ENCODE data around the gene THBS3. TPM values are rescaled to one million over a fixed set of nuclear protein-coding genes. Genes with fewer than 3 reads are reported as not detected.

THBS3 gene
- total and polyA plus RNA-seq, 9 of the 15 experiments (the other 6 are each of a cell fraction or from before 2014, with no cell fraction given): 0.59 to 8.3 (median 3.2) TPM

DNA sequence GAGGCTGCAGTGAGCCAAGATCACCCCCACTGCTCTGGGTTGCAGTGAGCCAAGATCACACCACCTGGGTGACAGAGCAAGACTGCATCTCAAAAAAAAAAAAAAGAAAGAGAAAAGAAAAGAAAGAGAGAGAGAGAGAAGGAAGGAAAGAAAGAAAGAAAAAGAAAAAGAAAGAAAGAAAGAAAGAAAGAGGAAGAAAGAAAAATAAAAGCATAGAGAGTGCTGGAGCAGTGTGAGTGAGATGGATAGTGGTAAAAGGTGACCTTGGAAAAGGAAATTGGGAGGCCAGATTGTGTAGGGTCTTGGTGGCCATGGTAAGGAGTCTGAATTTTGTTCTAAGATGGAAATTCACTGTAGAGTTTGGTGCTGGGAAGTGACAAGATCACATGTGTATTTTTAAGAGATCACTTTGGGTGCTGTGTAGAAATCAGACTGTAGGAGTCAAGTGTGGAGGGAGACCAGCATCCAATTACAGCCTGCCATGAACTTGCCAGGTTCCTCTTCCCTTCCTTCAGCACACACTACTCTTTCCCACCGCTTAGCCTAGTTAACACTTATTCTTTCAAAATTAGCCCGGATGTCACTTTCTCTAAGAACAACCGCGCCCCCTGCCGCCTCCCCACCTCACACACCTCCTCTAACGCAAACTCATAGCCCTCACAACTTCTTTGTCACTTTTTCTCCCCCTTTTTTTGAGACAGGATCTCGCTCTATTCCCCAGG, 18.7 kb upstream of the THBS3 start (continued):
- TF ChIP-seq FOXJ2 (tag; IDR thresholded peaks at IDR 0.05): 0 out of 2 replicates have a peak, but pooled peaks have one; percentile 31
- no peak for TF ChIP-seq POLR2B (IDR thresholded peaks at IDR 0.05; ENCODE audit: low read depth, partially characterized antibody)
- 0 out of 4 replicates have a peak, but pooled peaks of 1 of the 2 experiments have one; percentile 51 for TF ChIP-seq MCM7 (IDR thresholded peaks at IDR 0.05)
- no peak for TF ChIP-seq NONO (IDR thresholded peaks at IDR 0.05; ENCODE audit: low read depth in 2 of 2, low read length in 1 of 2)
- peak; percentile 55; the same call in 1 of the 2 replicates for TF ChIP-seq SMARCA4 (IDR thresholded peaks at IDR 0.05)
- TF ChIP-seq CTBP1 (IDR thresholded peaks at IDR 0.05; ENCODE audit: borderline replicate concordance): peak; percentile 63; the same call in 1 of the 2 replicates
- peak; percentile 38; the same call in 1 of the 2 replicates for TF ChIP-seq TOE1 (IDR thresholded peaks at IDR 0.05; ENCODE audit: borderline replicate concordance)
- no peak for TF ChIP-seq TOE1 (CRISPR knock-in tag; IDR thresholded peaks at IDR 0.05; ENCODE audit: borderline replicate concordance, low read depth)
- TF ChIP-seq WHSC1 (IDR thresholded peaks at IDR 0.05; ENCODE audit: low read length): no peak
- peak; percentile 17 for TF ChIP-seq RBM39 (optimal IDR thresholded peaks at IDR 0.05; ENCODE audit: low read depth, low read length)
- peak; percentile 25; the same call in 1 of the 2 replicates for TF ChIP-seq SMC3 (conservative IDR thresholded peaks at IDR 0.05; ENCODE audit: insufficient read depth, low read depth, low read length)
- TF ChIP-seq, protein P1, sequence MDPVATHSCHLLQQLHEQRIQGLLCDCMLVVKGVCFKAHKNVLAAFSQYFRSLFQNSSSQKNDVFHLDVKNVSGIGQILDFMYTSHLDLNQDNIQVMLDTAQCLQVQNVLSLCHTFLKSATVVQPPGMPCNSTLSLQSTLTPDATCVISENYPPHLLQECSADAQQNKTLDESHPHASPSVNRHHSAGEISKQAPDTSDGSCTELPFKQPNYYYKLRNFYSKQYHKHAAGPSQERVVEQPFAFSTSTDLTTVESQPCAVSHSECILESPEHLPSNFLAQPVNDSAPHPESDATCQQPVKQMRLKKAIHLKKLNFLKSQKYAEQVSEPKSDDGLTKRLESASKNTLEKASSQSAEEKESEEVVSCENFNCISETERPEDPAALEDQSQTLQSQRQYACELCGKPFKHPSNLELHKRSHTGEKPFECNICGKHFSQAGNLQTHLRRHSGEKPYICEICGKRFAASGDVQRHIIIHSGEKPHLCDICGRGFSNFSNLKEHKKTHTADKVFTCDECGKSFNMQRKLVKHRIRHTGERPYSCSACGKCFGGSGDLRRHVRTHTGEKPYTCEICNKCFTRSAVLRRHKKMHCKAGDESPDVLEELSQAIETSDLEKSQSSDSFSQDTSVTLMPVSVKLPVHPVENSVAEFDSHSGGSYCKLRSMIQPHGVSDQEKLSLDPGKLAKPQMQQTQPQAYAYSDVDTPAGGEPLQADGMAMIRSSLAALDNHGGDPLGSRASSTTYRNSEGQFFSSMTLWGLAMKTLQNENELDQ (CRISPR knock-in tag; IDR thresholded peaks at IDR 0.05; ENCODE audit: borderline replicate concordance): no peak
- TF ChIP-seq ZFP36 (IDR thresholded peaks at IDR 0.05; ENCODE audit: low read depth, low read length, partially characterized antibody): peak; percentile 43
- peak; percentile 50 for TF ChIP-seq CREM (IDR thresholded peaks at IDR 0.05; ENCODE audit: low read depth)
- TF ChIP-seq PRPF4 (IDR thresholded peaks at IDR 0.05; ENCODE audit: insufficient read depth, low read depth, low read length, poor library complexity, severe bottlenecking): no peak
- TF ChIP-seq, protein P2, sequence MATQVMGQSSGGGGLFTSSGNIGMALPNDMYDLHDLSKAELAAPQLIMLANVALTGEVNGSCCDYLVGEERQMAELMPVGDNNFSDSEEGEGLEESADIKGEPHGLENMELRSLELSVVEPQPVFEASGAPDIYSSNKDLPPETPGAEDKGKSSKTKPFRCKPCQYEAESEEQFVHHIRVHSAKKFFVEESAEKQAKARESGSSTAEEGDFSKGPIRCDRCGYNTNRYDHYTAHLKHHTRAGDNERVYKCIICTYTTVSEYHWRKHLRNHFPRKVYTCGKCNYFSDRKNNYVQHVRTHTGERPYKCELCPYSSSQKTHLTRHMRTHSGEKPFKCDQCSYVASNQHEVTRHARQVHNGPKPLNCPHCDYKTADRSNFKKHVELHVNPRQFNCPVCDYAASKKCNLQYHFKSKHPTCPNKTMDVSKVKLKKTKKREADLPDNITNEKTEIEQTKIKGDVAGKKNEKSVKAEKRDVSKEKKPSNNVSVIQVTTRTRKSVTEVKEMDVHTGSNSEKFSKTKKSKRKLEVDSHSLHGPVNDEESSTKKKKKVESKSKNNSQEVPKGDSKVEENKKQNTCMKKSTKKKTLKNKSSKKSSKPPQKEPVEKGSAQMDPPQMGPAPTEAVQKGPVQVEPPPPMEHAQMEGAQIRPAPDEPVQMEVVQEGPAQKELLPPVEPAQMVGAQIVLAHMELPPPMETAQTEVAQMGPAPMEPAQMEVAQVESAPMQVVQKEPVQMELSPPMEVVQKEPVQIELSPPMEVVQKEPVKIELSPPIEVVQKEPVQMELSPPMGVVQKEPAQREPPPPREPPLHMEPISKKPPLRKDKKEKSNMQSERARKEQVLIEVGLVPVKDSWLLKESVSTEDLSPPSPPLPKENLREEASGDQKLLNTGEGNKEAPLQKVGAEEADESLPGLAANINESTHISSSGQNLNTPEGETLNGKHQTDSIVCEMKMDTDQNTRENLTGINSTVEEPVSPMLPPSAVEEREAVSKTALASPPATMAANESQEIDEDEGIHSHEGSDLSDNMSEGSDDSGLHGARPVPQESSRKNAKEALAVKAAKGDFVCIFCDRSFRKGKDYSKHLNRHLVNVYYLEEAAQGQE (IDR thresholded peaks at IDR 0.05; ENCODE audit: borderline replicate concordance): peak; percentile 77; the same call in 1 of the 2 replicates
- TF ChIP-seq, protein P2 (CRISPR knock-in tag; IDR thresholded peaks at IDR 0.05; ENCODE audit: low read depth): no peak
- peak; percentile 85 for TF ChIP-seq THRAP3 (IDR thresholded peaks at IDR 0.05; ENCODE audit: borderline replicate concordance)
- no peak for TF ChIP-seq ZNF12 (CRISPR knock-in tag; IDR thresholded peaks at IDR 0.05)
